Panc1 (cell line): ENCODE data around the gene ARHGEF26. TPM values are rescaled to one million over a fixed set of nuclear protein-coding genes. Genes with fewer than 3 reads are reported as not detected.

Experiments used
- ATAC-seq: fragments of 200-7000 bp; cut with Tn5 transposase; 2 replicates; pipeline ENCODE4 v1.9.1; 2020; ENCODE audit warnings: mild to moderate bottlenecking, moderate library complexity
- BruUV-seq: library from RNA; stranded (reverse); fragments of 400-500 nt; replicated peaks from 2 replicates; lab custom pipeline; 2021; lab: Mats Ljungman, UMichigan
- CTCF ChIA-PET: fragments of 300-600 bp; sonication (Branson Sonifier 250); formaldehyde crosslinking; loops from one replicate; lab custom pipeline; 2022; ENCODE audit warnings: antibody characterized with exemption; lab: Charles Lee
- POLR2A ChIA-PET: fragments of 300-600 bp; sonication (Branson Sonifier 250); formaldehyde crosslinking; loops from one replicate; lab custom pipeline; 2022; ENCODE audit warnings: antibody characterized with exemption; lab: Charles Lee
- DNase-seq: peaks from one replicate; pipeline ENCODE4 v3.0.0-alpha.2; 2010; ENCODE audit warnings: low read depth, low spot score
- H3K27ac ChIP-seq: 2 replicates; pipeline ENCODE4 v1.5.1; 2011; ENCODE audit warnings: mild to moderate bottlenecking, low read length, inconsistent platforms
- H3K27me3 ChIP-seq: fragments of 200-500 bp; sonication (Bioruptor generic); 2 replicates; pipeline ENCODE4 v1.6.0; 2014; ENCODE audit warnings: low read length, inconsistent platforms; ENCODE audit not compliant: control insufficient read depth, insufficient read depth
- H3K36me3 ChIP-seq: fragments of 200-500 bp; sonication (Bioruptor generic); 2 replicates; pipeline ENCODE4 v1.5.1; 2014; ENCODE audit warnings: inconsistent platforms, mild to moderate bottlenecking, low read length, moderate library complexity; ENCODE audit not compliant: control insufficient read depth, insufficient read depth
- H3K4me1 ChIP-seq: 2 replicates; pipeline ENCODE4 v1.5.1; 2011; ENCODE audit warnings: inconsistent platforms, mild to moderate bottlenecking, low read length, moderate library complexity; ENCODE audit not compliant: control insufficient read depth, insufficient read depth
- H3K4me3 ChIP-seq, 2 experiments: 2 replicates each; pipeline ENCODE4 v1.5.1; 2011 to 2012; ENCODE audit warnings: low read depth in 2 of 2, low read length in 2 of 2, mild to moderate bottlenecking in 2 of 2, inconsistent platforms in 1 of 2, moderate library complexity in 1 of 2
- H3K9me3 ChIP-seq: fragments of 200-500 bp; sonication (Bioruptor generic); 2 replicates; pipeline ENCODE4 v1.5.1; 2014; ENCODE audit warnings: low read depth, mild to moderate bottlenecking, inconsistent platforms, low read length, moderate library complexity; ENCODE audit not compliant: control insufficient read depth, insufficient read depth
- POLR2AphosphoS5 ChIP-seq: IDR thresholded peaks from 2 replicates; pipeline ENCODE4 v1.6.1; 2012; ENCODE audit warnings: mild to moderate bottlenecking, low read depth, low read length, moderate library complexity
- SIN3A ChIP-seq: IDR thresholded peaks from 2 replicates; pipeline ENCODE4 v1.6.1; 2012; ENCODE audit warnings: low read depth, mild to moderate bottlenecking, low read length, moderate library complexity, borderline replicate concordance; ENCODE audit not compliant: insufficient read depth
- TCF7L2 ChIP-seq: IDR thresholded peaks from 2 replicates; pipeline ENCODE4 v1.6.1; 2011; ENCODE audit warnings: mild to moderate bottlenecking, low read depth, low read length, inconsistent platforms
- in situ Hi-C: cut with HindIII; loops from 2 replicates; pipeline ENCODE4 v1.10.0; 2016; ENCODE audit warnings: low sequenced_read_pairs, low pct_unique_long_range_greater_than_20kb
- intact Hi-C: fragments of 100-400 bp; cut with micrococcal nuclease; formaldehyde crosslinking; loops from one replicate; pipeline ENCODE4 v1.10.0; 2022; ENCODE audit not compliant: unreplicated experiment
- total RNA-seq: library from RNA; stranded (reverse); gene quantifications from one replicate; pipeline ENCODE4 v1.2.1, GENCODE V29; 2021; ENCODE audit not compliant: unreplicated experiment
- TF ChIP-seq, protein P1 (sequence below), 2 experiments: IDR thresholded peaks; 2 replicates each; pipeline ENCODE4 v1.6.1; 2011 to 2012; ENCODE audit warnings: low read depth in 2 of 2, control low read depth in 1 of 2, low read length in 1 of 2, mild to moderate bottlenecking in 1 of 2, moderate library complexity in 1 of 2; ENCODE audit not compliant: insufficient read depth in 1 of 2
- TF ChIP-seq, protein P2 (sequence below): fragments of 450-650 bp; IDR thresholded peaks from 2 replicates; pipeline ENCODE4 v1.5.1; 2017; ENCODE audit warnings: mild to moderate bottlenecking

The ARHGEF26 gene
- total RNA-seq, 1 experiment from 2014 or later, result 2.0 TPM

DNA sequence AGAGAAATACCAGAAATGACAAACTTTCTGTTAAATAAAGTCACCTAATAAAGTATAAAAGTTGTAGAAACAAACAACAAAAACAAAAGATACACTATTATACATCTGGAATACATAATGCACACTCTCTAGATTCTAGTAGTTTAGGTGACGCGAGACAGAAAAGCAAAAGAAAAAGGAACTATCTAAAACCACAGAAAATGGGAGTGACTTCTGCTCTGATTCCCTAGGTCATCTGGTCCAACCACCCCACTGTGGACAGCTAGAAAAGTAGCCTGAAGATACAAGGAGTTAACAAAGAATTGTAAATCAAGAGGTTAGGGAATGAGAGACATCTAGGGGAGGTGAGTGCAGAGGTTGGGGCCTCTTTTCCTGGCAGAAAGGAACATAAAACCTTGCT is 164.0 kb downstream of the ARHGEF26 start:
- Histone ChIP-seq H3K4me1 (no peaks in the 10 kb centered on the region), H3K4me3 (no peak overlapping the region), H3K27me3 (no peaks in the 10 kb centered on the region), H3K9me3 (no peaks in the 10 kb centered on the region), H3K27ac (no peak overlapping the region), H3K36me3 (peaks cover 78% of the 10 kb centered on the region)
- ChIA-PET POLR2A (no interaction called here), CTCF (no interaction called here)
- intact Hi-C loops (no loop called here), in situ Hi-C loops (no loop called here)
- BruUV-seq, result no TSS peak
- TF ChIP-seq, protein P1, sequence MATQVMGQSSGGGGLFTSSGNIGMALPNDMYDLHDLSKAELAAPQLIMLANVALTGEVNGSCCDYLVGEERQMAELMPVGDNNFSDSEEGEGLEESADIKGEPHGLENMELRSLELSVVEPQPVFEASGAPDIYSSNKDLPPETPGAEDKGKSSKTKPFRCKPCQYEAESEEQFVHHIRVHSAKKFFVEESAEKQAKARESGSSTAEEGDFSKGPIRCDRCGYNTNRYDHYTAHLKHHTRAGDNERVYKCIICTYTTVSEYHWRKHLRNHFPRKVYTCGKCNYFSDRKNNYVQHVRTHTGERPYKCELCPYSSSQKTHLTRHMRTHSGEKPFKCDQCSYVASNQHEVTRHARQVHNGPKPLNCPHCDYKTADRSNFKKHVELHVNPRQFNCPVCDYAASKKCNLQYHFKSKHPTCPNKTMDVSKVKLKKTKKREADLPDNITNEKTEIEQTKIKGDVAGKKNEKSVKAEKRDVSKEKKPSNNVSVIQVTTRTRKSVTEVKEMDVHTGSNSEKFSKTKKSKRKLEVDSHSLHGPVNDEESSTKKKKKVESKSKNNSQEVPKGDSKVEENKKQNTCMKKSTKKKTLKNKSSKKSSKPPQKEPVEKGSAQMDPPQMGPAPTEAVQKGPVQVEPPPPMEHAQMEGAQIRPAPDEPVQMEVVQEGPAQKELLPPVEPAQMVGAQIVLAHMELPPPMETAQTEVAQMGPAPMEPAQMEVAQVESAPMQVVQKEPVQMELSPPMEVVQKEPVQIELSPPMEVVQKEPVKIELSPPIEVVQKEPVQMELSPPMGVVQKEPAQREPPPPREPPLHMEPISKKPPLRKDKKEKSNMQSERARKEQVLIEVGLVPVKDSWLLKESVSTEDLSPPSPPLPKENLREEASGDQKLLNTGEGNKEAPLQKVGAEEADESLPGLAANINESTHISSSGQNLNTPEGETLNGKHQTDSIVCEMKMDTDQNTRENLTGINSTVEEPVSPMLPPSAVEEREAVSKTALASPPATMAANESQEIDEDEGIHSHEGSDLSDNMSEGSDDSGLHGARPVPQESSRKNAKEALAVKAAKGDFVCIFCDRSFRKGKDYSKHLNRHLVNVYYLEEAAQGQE (IDR thresholded peaks at IDR 0.05; ENCODE audit: insufficient read depth in 1 of 2, low read depth in 2 of 2, low read length in 1 of 2), result no peak
- TF ChIP-seq TCF7L2, result no peak
- no peak for TF ChIP-seq POLR2AphosphoS5
- no peak for TF ChIP-seq SIN3A
- TF ChIP-seq, protein P2, sequence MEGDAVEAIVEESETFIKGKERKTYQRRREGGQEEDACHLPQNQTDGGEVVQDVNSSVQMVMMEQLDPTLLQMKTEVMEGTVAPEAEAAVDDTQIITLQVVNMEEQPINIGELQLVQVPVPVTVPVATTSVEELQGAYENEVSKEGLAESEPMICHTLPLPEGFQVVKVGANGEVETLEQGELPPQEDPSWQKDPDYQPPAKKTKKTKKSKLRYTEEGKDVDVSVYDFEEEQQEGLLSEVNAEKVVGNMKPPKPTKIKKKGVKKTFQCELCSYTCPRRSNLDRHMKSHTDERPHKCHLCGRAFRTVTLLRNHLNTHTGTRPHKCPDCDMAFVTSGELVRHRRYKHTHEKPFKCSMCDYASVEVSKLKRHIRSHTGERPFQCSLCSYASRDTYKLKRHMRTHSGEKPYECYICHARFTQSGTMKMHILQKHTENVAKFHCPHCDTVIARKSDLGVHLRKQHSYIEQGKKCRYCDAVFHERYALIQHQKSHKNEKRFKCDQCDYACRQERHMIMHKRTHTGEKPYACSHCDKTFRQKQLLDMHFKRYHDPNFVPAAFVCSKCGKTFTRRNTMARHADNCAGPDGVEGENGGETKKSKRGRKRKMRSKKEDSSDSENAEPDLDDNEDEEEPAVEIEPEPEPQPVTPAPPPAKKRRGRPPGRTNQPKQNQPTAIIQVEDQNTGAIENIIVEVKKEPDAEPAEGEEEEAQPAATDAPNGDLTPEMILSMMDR, result no peak
- no peak for DNase-seq
- ATAC-seq, result no peak

DNA sequence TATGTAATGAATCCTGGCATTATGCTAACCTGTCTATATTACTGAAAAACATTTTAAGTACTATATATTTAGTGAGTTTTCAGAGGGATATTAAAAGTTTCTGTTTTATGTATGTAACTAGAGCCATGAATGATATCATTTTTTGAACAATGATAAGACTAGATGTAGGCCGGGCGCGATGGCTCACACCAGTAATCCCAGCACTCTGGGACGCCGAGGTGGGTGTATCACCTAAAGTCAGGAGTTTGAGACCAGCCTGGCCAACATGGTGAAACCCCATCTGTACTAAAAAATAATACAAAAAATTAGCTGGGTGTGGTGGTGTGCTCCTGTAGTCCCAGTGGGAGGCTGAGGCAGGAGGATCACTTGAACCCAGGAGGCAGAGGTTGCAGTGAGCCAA is 169.0 kb downstream of the ARHGEF26 start:
- Histone ChIP-seq H3K27ac (no peak overlapping the region), H3K9me3 (no peaks in the 10 kb centered on the region), H3K4me3 (no peak overlapping the region), H3K4me1 (no peaks in the 10 kb centered on the region), H3K27me3 (no peaks in the 10 kb centered on the region), H3K36me3 (peaks cover 66% of the 10 kb centered on the region)
- DNase-seq (no peak), ATAC-seq (no peak)
- intact Hi-C loops (no loop called here), in situ Hi-C loops (no loop called here)
- TF ChIP-seq POLR2AphosphoS5 (no peak), TCF7L2 (no peak), SIN3A (no peak)
- TF ChIP-seq, protein P2, result no peak
- TF ChIP-seq, protein P1 (IDR thresholded peaks at IDR 0.05; ENCODE audit: insufficient read depth in 1 of 2, low read depth in 2 of 2, low read length in 1 of 2), result no peak
- ChIA-PET POLR2A (no interaction called here), CTCF (no interaction called here)
- BruUV-seq, result no TSS peak
